ENCODE results near the gene SLC38A11. TPM values are rescaled to one million over a fixed set of nuclear protein-coding genes. Genes with fewer than 3 reads are reported as not detected.

The SLC38A11 gene
- total and polyA plus RNA-seq, 2 of the 8 experiments (the other 6 are each of a cell fraction or from before 2014, with no cell fraction given): not detected

DNA sequence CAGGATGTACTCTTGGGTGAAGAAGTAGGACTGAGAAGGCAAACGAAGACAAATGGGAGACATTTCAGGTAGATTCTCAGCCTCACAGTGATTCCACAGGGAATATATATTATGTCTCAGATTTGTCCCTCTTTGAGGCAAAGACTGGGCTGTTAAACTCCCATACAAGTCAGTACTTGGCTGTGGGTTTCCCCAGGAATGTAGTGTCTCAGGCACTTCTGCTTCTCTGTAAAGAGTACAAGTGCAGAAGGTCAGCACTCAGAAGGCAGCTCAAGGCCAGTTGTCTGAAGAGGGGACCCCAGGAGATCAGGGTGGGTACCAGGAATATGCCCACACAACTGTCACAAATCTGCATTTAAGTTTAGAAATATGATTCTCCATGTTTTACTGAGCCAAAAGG, 73.8 kb downstream of the SLC38A11 start:
- Histone ChIP-seq H4K20me1 (replicated peaks in 1 of 2; ENCODE audit: control insufficient read depth in 1 of 2, insufficient read depth in 2 of 2, low read length in 2 of 2) (no peaks in the 10 kb centered on the region), H3K56ac (replicated peaks; ENCODE audit: insufficient read length, low read depth, low read length) (no peak overlapping the region), H4K8ac (ENCODE audit: extremely low read depth, insufficient read depth, low read length) (no peak overlapping the region), H3K36me3 (ENCODE audit: control insufficient read depth in 2 of 4, insufficient read depth in 4 of 4, low read length in 3 of 4) (no peaks in the 10 kb centered on the region), H3K18ac (ENCODE audit: extremely low read depth, low read length) (no peak overlapping the region), H2AFZ (ENCODE audit: low read length) (no peak overlapping the region), H3K9ac (replicated peaks in 1 of 4; ENCODE audit: extremely low read depth in 1 of 4, low read depth in 3 of 4, low read length in 3 of 4) (no peak overlapping the region), H3K9me3 (ENCODE audit: insufficient read depth in 2 of 2, low read depth in 1 of 2, low read length in 1 of 2) (no peaks in the 10 kb centered on the region), H3K4me3 (ENCODE audit: extremely low read depth in 1 of 4, insufficient read depth in 2 of 4, low read depth in 3 of 4, low read length in 4 of 4) (no peak overlapping the region), H4K91ac (replicated peaks; ENCODE audit: insufficient read length, low read length) (no peak overlapping the region), H2BK5ac (ENCODE audit: low read depth, low read length) (no peak overlapping the region), H3K27ac (ENCODE audit: low read depth, low read length) (no peak overlapping the region), H3K14ac (ENCODE audit: insufficient read length) (no peak overlapping the region), H3K23ac (ENCODE audit: insufficient read length) (no peak overlapping the region), H3K27me3 (replicated peaks in 1 of 4; ENCODE audit: control insufficient read depth in 3 of 4, extremely low read depth in 1 of 4, insufficient read depth in 3 of 4, low read length in 3 of 4) (no peaks in the 10 kb centered on the region), H2BK15ac (ENCODE audit: low read length) (no peak overlapping the region), H3K79me2 (ENCODE audit: control insufficient read depth in 1 of 2, insufficient read depth in 2 of 2, low read length in 2 of 2) (no peaks in the 10 kb centered on the region), H2BK20ac (ENCODE audit: low read length) (no peak overlapping the region), H2BK120ac (replicated peaks; ENCODE audit: low read depth, low read length) (no peak overlapping the region), H3K23me2 (ENCODE audit: low read depth, low read length) (no peaks in the 10 kb centered on the region), H4K5ac (ENCODE audit: insufficient read length, low read depth, low read length) (no peak overlapping the region), H3K4me1 (replicated peaks in 1 of 4; ENCODE audit: control insufficient read depth in 3 of 4, insufficient read depth in 4 of 4, low read length in 3 of 4) (peaks cover 0 to 6% (median 1%) of the 10 kb centered on the region in 4 experiments; a peak in 1 of 7 replicates), H3K4ac (replicated peaks; ENCODE audit: insufficient read length, low read depth, low read length) (no peak overlapping the region), H3K79me1 (ENCODE audit: low read depth, low read length) (no peaks in the 10 kb centered on the region), H2AK5ac (ENCODE audit: low read depth, low read length) (no peak overlapping the region), H2BK12ac (ENCODE audit: low read depth, low read length) (no peak overlapping the region), H3K4me2 (ENCODE audit: insufficient read depth in 1 of 2, low read depth in 2 of 2, low read length in 2 of 2) (no peak overlapping the region)
- ChIA-PET CTCF (ENCODE audit: partially characterized antibody) (interaction anchor here (1.2 to 2.8 kb wide), 4 partner anchors 9 to 135 kb away, joined by 5 to 9 read pairs (median 6); partner anchors contain the start of gene COBLL1), POLR2A (ENCODE audit: partially characterized antibody) (no interaction called here)
- 94% methylated on average over 1 of the region's 1 CpG; no CpG with 5 or more reads in 1 of the 2 experiments for WGBS, 2 experiments (ENCODE audit: extremely low coverage in 1 of 2, insufficient coverage in 1 of 2, insufficient read length in 1 of 2, insufficient replicate concordance in 2 of 2, low coverage in 1 of 2, low lambda C conversion rate in 2 of 2, missing lambda C conversion rate in 1 of 2)
- FAIRE-seq (no peak), DNase-seq (ENCODE audit: low read depth in 1 of 2, low spot score in 2 of 2) (no peak)

All from H1 (cell line).